Measurements from ENCODE around the gene FOXN4.

FOXN4 gene

GRCh38 chr12:109271418-109271817 lies 37.7 kb downstream of the FOXN4 start:
- DNase-seq (ENCODE audit: low read depth in 2 of 2) = no peak
- TF ChIP-seq CTCF (IDR thresholded peaks at IDR 0.05; ENCODE audit: low read depth, low read length) = no peak
- no peak overlapping the region for H3K4me3 ChIP-seq (replicated peaks in 1 of 2; ENCODE audit: low read depth in 2 of 2, low read length in 2 of 2)

GRCh38 chr12:109270494-109270893 lies 38.6 kb downstream of the FOXN4 start:
- no peak for TF ChIP-seq CTCF (IDR thresholded peaks at IDR 0.05; ENCODE audit: low read depth, low read length)
- no peak overlapping the region for H3K4me3 ChIP-seq (replicated peaks in 1 of 2; ENCODE audit: low read depth in 2 of 2, low read length in 2 of 2)
- DNase-seq (ENCODE audit: low read depth in 2 of 2) = no peak

- DNase-seq (ENCODE audit: low read depth in 2 of 2) = no peak
- no peak overlapping the region for H3K4me3 ChIP-seq (replicated peaks in 1 of 2; ENCODE audit: low read depth in 2 of 2, low read length in 2 of 2)
- TF ChIP-seq CTCF (IDR thresholded peaks at IDR 0.05; ENCODE audit: low read depth, low read length) = no peak
Measured at GRCh38 chr12:109269428-109269827, 39.7 kb downstream of the FOXN4 start.

GRCh38 chr12:109268896-109269295 lies 40.2 kb downstream of the FOXN4 start:
- TF ChIP-seq CTCF (IDR thresholded peaks at IDR 0.05; ENCODE audit: low read depth, low read length) = no peak
- no peak for DNase-seq (ENCODE audit: low read depth in 2 of 2)
- H3K4me3 ChIP-seq (replicated peaks in 1 of 2; ENCODE audit: low read depth in 2 of 2, low read length in 2 of 2) = no peak overlapping the region

GRCh38 chr12:109267361-109267760 lies 41.7 kb downstream of the FOXN4 start:
- H3K4me3 ChIP-seq (replicated peaks in 1 of 2; ENCODE audit: low read depth in 2 of 2, low read length in 2 of 2) = no peak overlapping the region
- TF ChIP-seq CTCF (IDR thresholded peaks at IDR 0.05; ENCODE audit: low read depth, low read length) = no peak
- no peak for DNase-seq (ENCODE audit: low read depth in 2 of 2)

GRCh38 chr12:109266106-109266879 lies 42.8 kb downstream of the FOXN4 start:
- no peak for TF ChIP-seq CTCF (IDR thresholded peaks at IDR 0.05; ENCODE audit: low read depth, low read length)
- DNase-seq (ENCODE audit: low read depth in 2 of 2) = no peak
- H3K4me3 ChIP-seq (replicated peaks in 1 of 2; ENCODE audit: low read depth in 2 of 2, low read length in 2 of 2) = no peak overlapping the region
